Breast epithelium (tissue), 3 donors: ENCODE results near the gene GLDN.

Source experiments
- CTCF ChIP-seq, 3 donors: fragments of 450-650 bp; IDR thresholded peaks; one replicate each; pipeline ENCODE4 v1.5.1; 2016 to 2017; ENCODE audit warnings: antibody characterized with exemption in 3 of 3, mild to moderate bottlenecking in 3 of 3, moderate library complexity in 3 of 3
- POLR2A ChIP-seq: fragments of 450-650 bp; IDR thresholded peaks from one replicate; pipeline ENCODE4 v1.6.1; 2016; ENCODE audit warnings: antibody characterized with exemption, mild to moderate bottlenecking, moderate library complexity
- POLR2AphosphoS5 ChIP-seq, 3 donors: sonication (generic); formaldehyde crosslinking; IDR thresholded peaks; one replicate each; pipeline ENCODE4 v1.6.1; 2017; ENCODE audit warnings: antibody characterized with exemption in 3 of 3

- no peak for TF ChIP-seq POLR2AphosphoS5 (IDR thresholded peaks at IDR 0.05)
- TF ChIP-seq POLR2A = no peak
- no peak for TF ChIP-seq CTCF (IDR thresholded peaks at IDR 0.05)
These were observed 14.7 kb downstream of the GLDN start for GRCh38 chr15:51356147-51356546.
